H1 (cell line): ENCODE measurements around the gene MLEC. TPM values are rescaled to one million over a fixed set of nuclear protein-coding genes. Genes with fewer than 3 reads are reported as not detected.

ENCODE experiments used
- CTCF ChIA-PET: fragments of 300-600 bp; sonication (Branson Sonifier 250); formaldehyde crosslinking; loops from one replicate; lab custom pipeline; 2021; ENCODE audit not compliant: partially characterized antibody; lab: Charles Lee
- POLR2A ChIA-PET: fragments of 300-600 bp; sonication (Branson Sonifier 250); formaldehyde crosslinking; loops from one replicate; lab custom pipeline; 2021; ENCODE audit warnings: inconsistent platforms; ENCODE audit not compliant: partially characterized antibody; lab: Charles Lee
- DNase-seq, 2 experiments: peaks; one replicate each; pipeline versions ENCODE4 v3.0.0 to v3.0.0-alpha.2; 2010 to 2022; ENCODE audit warnings: low spot score in 2 of 2, low read depth in 1 of 2, mixed read lengths in 1 of 2
- FAIRE-seq: peaks from 2 replicates; lab custom pipeline; 2011; peaks lifted over from hg19 to GRCh38; lab: Jason Lieb, UNC
- H2AFZ ChIP-seq: 2 replicates; pipeline ENCODE4 v1.8.1; 2012; ENCODE audit warnings: low read length, inconsistent platforms
- H2AK5ac ChIP-seq: 2 replicates; pipeline ENCODE4 v1.6.1; 2013; ENCODE audit warnings: low read depth, low read length
- H2BK120ac ChIP-seq: replicated peaks from 2 replicates; pipeline ENCODE3; 2013; ENCODE audit warnings: low read depth, low read length, inconsistent platforms
- H2BK12ac ChIP-seq: 2 replicates; pipeline ENCODE4 v1.6.1; 2013; ENCODE audit warnings: low read depth, low read length
- H2BK15ac ChIP-seq: 2 replicates; pipeline ENCODE4 v1.6.1; 2013; ENCODE audit warnings: low read length
- H2BK20ac ChIP-seq: 2 replicates; pipeline ENCODE4 v1.6.1; 2013; ENCODE audit warnings: low read length
- H2BK5ac ChIP-seq: 2 replicates; pipeline ENCODE4 v1.6.1; 2013; ENCODE audit warnings: low read depth, low read length
- H3K14ac ChIP-seq: 2 replicates; pipeline ENCODE4 v1.6.1; 2013; ENCODE audit warnings: inconsistent platforms; ENCODE audit not compliant: insufficient read length
- H3K18ac ChIP-seq: 2 replicates; pipeline ENCODE4 v1.6.1; 2013; ENCODE audit warnings: low read length; ENCODE audit errors: extremely low read depth
- H3K23ac ChIP-seq: 2 replicates; pipeline ENCODE4 v1.6.1; 2013; ENCODE audit warnings: inconsistent platforms; ENCODE audit not compliant: insufficient read length
- H3K23me2 ChIP-seq: 2 replicates; pipeline ENCODE4 v1.6.1; 2013; ENCODE audit warnings: low read depth, low read length
- H3K27ac ChIP-seq: 2 replicates; pipeline ENCODE4 v1.6.1; 2011; ENCODE audit warnings: low read depth, low read length, inconsistent platforms
- H3K27me3 ChIP-seq, 4 experiments: replicated peaks in 1 of 4; 1 replicate in 1 of 4; 2 replicates in 3 of 4; pipeline versions ENCODE4 v1.6.1 to v1.8.1; 2011 to 2013; ENCODE audit warnings: low read length in 3 of 4, mild to moderate bottlenecking in 3 of 4, inconsistent platforms in 2 of 4, mixed read lengths in 2 of 4, moderate library complexity in 1 of 4; ENCODE audit not compliant: control insufficient read depth in 3 of 4, insufficient read depth in 3 of 4; ENCODE audit errors: extremely low read depth in 1 of 4
- H3K36me3 ChIP-seq, 4 experiments: 2 replicates each; pipeline versions ENCODE4 v1.6.1 to v1.8.1; 2011 to 2013; ENCODE audit warnings: mild to moderate bottlenecking in 4 of 4, low read length in 3 of 4, moderate library complexity in 2 of 4, control low read depth in 1 of 4, inconsistent platforms in 1 of 4; ENCODE audit not compliant: insufficient read depth in 4 of 4, control insufficient read depth in 2 of 4
- H3K4ac ChIP-seq: replicated peaks from 2 replicates; pipeline ENCODE3; 2013; ENCODE audit warnings: low read length, low read depth, mixed read lengths, inconsistent platforms; ENCODE audit not compliant: insufficient read length
- H3K4me1 ChIP-seq, 4 experiments: replicated peaks in 1 of 4; 1 replicate in 1 of 4; 2 replicates in 3 of 4; pipeline versions ENCODE4 v1.6.1 to v1.8.1; 2011 to 2013; ENCODE audit warnings: low read length in 3 of 4, inconsistent platforms in 2 of 4, mixed read lengths in 1 of 4; ENCODE audit not compliant: insufficient read depth in 4 of 4, control insufficient read depth in 3 of 4
- H3K4me2 ChIP-seq, 2 experiments: 2 replicates each; pipeline versions ENCODE4 v1.6.1 to v1.8.1; 2011 to 2013; ENCODE audit warnings: low read depth in 2 of 2, low read length in 2 of 2, control low read depth in 1 of 2, inconsistent platforms in 1 of 2, mild to moderate bottlenecking in 1 of 2; ENCODE audit not compliant: insufficient read depth in 1 of 2
- H3K4me3 ChIP-seq, 4 experiments: fragments of 200-600, 300-600 bp in 1 of 4; sonication (generic), shearing (Covaris generic), sonication (Bioruptor Twin) in 1 of 4; 2 replicates each; pipeline versions ENCODE4 v1.5.1 to v1.8.1; 2011 to 2016; ENCODE audit warnings: low read length in 4 of 4, low read depth in 3 of 4, control low read depth in 2 of 4, inconsistent platforms in 2 of 4, mild to moderate bottlenecking in 2 of 4, mixed read lengths in 1 of 4, moderate library complexity in 1 of 4; ENCODE audit not compliant: insufficient read depth in 2 of 4; ENCODE audit errors: extremely low read depth in 1 of 4
- H3K56ac ChIP-seq: replicated peaks from 2 replicates; pipeline ENCODE3; 2013; ENCODE audit warnings: low read depth, mild to moderate bottlenecking, mixed read lengths, low read length, inconsistent platforms; ENCODE audit not compliant: insufficient read length
- H3K79me1 ChIP-seq: 2 replicates; pipeline ENCODE4 v1.6.1; 2013; ENCODE audit warnings: low read depth, low read length, control low read depth
- H3K79me2 ChIP-seq, 2 experiments: 2 replicates each; pipeline versions ENCODE4 v1.6.1 to v1.8.1; 2012 to 2013; ENCODE audit warnings: low read length in 2 of 2, mild to moderate bottlenecking in 2 of 2, inconsistent platforms in 1 of 2; ENCODE audit not compliant: insufficient read depth in 2 of 2, control insufficient read depth in 1 of 2
- H3K9ac ChIP-seq, 4 experiments: replicated peaks in 1 of 4; 1 replicate in 1 of 4; 2 replicates in 3 of 4; pipeline versions ENCODE4 v1.6.1 to v1.8.1; 2011 to 2013; ENCODE audit warnings: low read depth in 3 of 4, low read length in 3 of 4, control low read depth in 2 of 4, mild to moderate bottlenecking in 2 of 4, moderate library complexity in 2 of 4, inconsistent platforms in 1 of 4; ENCODE audit errors: extremely low read depth in 1 of 4
- H3K9me3 ChIP-seq, 2 experiments: 2 replicates each; pipeline versions ENCODE4 v1.6.1 to v1.8.1; 2012 to 2013; ENCODE audit warnings: mild to moderate bottlenecking in 2 of 2, moderate library complexity in 2 of 2, control low read depth in 1 of 2, inconsistent platforms in 1 of 2, low read depth in 1 of 2, low read length in 1 of 2, mixed read lengths in 1 of 2; ENCODE audit not compliant: insufficient read depth in 2 of 2
- H4K20me1 ChIP-seq, 2 experiments: replicated peaks in 1 of 2; 2 replicates each; pipeline versions ENCODE3 to v1.8.1; 2011 to 2013; ENCODE audit warnings: inconsistent platforms in 2 of 2, low read length in 2 of 2, mild to moderate bottlenecking in 1 of 2; ENCODE audit not compliant: insufficient read depth in 2 of 2, control insufficient read depth in 1 of 2
- H4K5ac ChIP-seq: 2 replicates; pipeline ENCODE4 v1.6.1; 2013; ENCODE audit warnings: low read length, low read depth, mixed read lengths, inconsistent platforms; ENCODE audit not compliant: insufficient read length
- H4K8ac ChIP-seq: 2 replicates; pipeline ENCODE4 v1.8.0; 2013; ENCODE audit warnings: mild to moderate bottlenecking, moderate library complexity, low read length, inconsistent platforms; ENCODE audit not compliant: insufficient read depth; ENCODE audit errors: extremely low read depth
- H4K91ac ChIP-seq: replicated peaks from 2 replicates; pipeline ENCODE3; 2013; ENCODE audit warnings: low read length, mixed read lengths, inconsistent platforms; ENCODE audit not compliant: insufficient read length
- POU5F1 ChIP-seq: IDR thresholded peaks from 2 replicates; pipeline ENCODE4 v1.6.1; 2011; ENCODE audit warnings: low read depth, mild to moderate bottlenecking, low read length, moderate library complexity
- WGBS, 2 experiments: shearing (Covaris generic) in 1 of 2; methylation state at CpG; one replicate each; pipeline versions ENCODE4 v1.1.6 to v1.1.7; 2013 to 2015; ENCODE audit warnings: low lambda C conversion rate in 2 of 2, mixed read lengths in 2 of 2, inconsistent platforms in 1 of 2, low coverage in 1 of 2, missing lambda C conversion rate in 1 of 2; ENCODE audit not compliant: insufficient replicate concordance in 2 of 2, insufficient coverage in 1 of 2, insufficient read length in 1 of 2; ENCODE audit errors: extremely low coverage in 1 of 2, missing lambda C conversion rate in 1 of 2; 5-methylcytosine and 5-hydroxymethylcytosine counted together
- polyA plus RNA-seq, 7 experiments: library from polyadenylated mRNA; depleted of rRNA in 3 of 7; stranded (reverse) in 5 of 7; unstranded in 2 of 7; fragments of >200 nt in 5 of 7; fragments of 200-250 nt in 2 of 7; gene quantifications; 1 replicate in 5 of 7; 2 replicates in 1 of 7; 4 replicates in 1 of 7; pipeline versions ENCODE4 v1.2.1 to v1.2.3, GENCODE V29; 2011 to 2013; ENCODE audit warnings: missing spikeins in 2 of 7, mixed read lengths in 2 of 7
- total RNA-seq: library from RNA; stranded (reverse); fragmentation: NEBNext Ultra II Directional; extraction: Animal tissue kit (Norgen Biotek cat#: 25700); gene quantifications from 2 replicates; pipeline ENCODE4 v1.2.1, GENCODE V29; 2021

Gene MLEC
- total and polyA plus RNA-seq, 2 of the 8 experiments (the other 6 are each of a cell fraction or from before 2014, with no cell fraction given): 37.1 to 260 TPM

GRCh38 chr12:120719496-120720233 is 32.7 kb downstream of the MLEC start:
- H2AFZ ChIP-seq: no peak overlapping the region
- H4K5ac ChIP-seq: no peak overlapping the region
- DNase-seq (no peak), FAIRE-seq (no peak)
- 0 out of 2 replicates have a peak, but pooled peaks cover 5% of the 10 kb centered on the region for H3K79me1 ChIP-seq
- 93% methylated on average over 11 of the region's 11 CpGs; no CpG with 5 or more reads in 1 of the 2 experiments for WGBS, 2 experiments
- no peaks in the 10 kb centered on the region for H3K9me3 ChIP-seq
- H4K91ac ChIP-seq: no peak overlapping the region
- H3K18ac ChIP-seq: no peak overlapping the region
- H4K20me1 ChIP-seq: peaks cover 0 to 8% of the 10 kb centered on the region in 2 experiments
- no peak overlapping the region for H3K23ac ChIP-seq
- no peak overlapping the region for H3K27ac ChIP-seq
- H3K9ac ChIP-seq: no peak overlapping the region
- no peak overlapping the region for H3K14ac ChIP-seq
- H3K27me3 ChIP-seq: no peaks in the 10 kb centered on the region
- H2BK12ac ChIP-seq: no peak overlapping the region
- no peak overlapping the region for H3K4me2 ChIP-seq
- H2AK5ac ChIP-seq: no peak overlapping the region
- no peak overlapping the region for H4K8ac ChIP-seq
- no peak overlapping the region for H2BK20ac ChIP-seq
- ChIA-PET CTCF (interaction anchor here (0.9 to 2.2 kb wide), 10 partner anchors 13 to 138 kb away, joined by 3 to 9 read pairs (median 3); partner anchors contain the start of gene POP5), POLR2A (interaction anchor here (1.2 to 1.5 kb wide), 3 partner anchors 30 to 140 kb away, joined by 3 read pairs; no protein-coding TSS in a partner anchor)
- H3K4me1 ChIP-seq: peaks cover 0 to under 1% (median 0%) of the 10 kb centered on the region in 4 experiments; a peak in 1 of 7 replicates
- H3K56ac ChIP-seq: no peak overlapping the region
- no peak overlapping the region for H2BK120ac ChIP-seq
- H2BK15ac ChIP-seq: no peak overlapping the region
- no peak overlapping the region for H3K4ac ChIP-seq
- H2BK5ac ChIP-seq: no peak overlapping the region
- no peak overlapping the region for H3K4me3 ChIP-seq
- H3K79me2 ChIP-seq: peaks cover 0 to 3% of the 10 kb centered on the region in 2 experiments; a peak in 1 of 4 replicates
- H3K36me3 ChIP-seq: peaks cover 42 to 79% (median 69%) of the 10 kb centered on the region in 4 experiments
- no peak for TF ChIP-seq POU5F1
- no peaks in the 10 kb centered on the region for H3K23me2 ChIP-seq
